Hematopoietic multipotent progenitor cell (in vitro differentiated cells): Measurements from ENCODE around the gene GARIN5A. TPM values are rescaled to one million over a fixed set of nuclear protein-coding genes. Genes with fewer than 3 reads are reported as not detected.
A peak's percentile ranks its signal among the peaks of the same experiment; 100 is the strongest.
"Not testable (repeated sequence)": the region's sequence is repeated elsewhere in the genome, so short reads cannot be mapped to it uniquely, and the experiment has no call there.

Source experiments
- DNase-seq, 3 donors: peaks; one replicate each; pipeline ENCODE4 v3.0.0-alpha.2; 2011 to 2015; ENCODE audit warnings: low read depth in 2 of 3, low spot score in 2 of 3
- total RNA-seq: library from RNA; depleted of rRNA; stranded (reverse); fragments of >200 nt; gene quantifications from one replicate; pipeline ENCODE4 v1.2.3, GENCODE V29; 2012

Gene GARIN5A
- total RNA-seq, 1 donor = 1.1 TPM

GRCh38 chr19:50489461-50490011 is 12.9 kb upstream of the GARIN5A start:
- DNase-seq = no peak

- DNase-seq = no peak
Measured at GRCh38 chr19:50488389-50489194, 11.9 kb upstream of the GARIN5A start.

GRCh38 chr19:50486823-50487515 is 10.3 kb upstream of the GARIN5A start:
- peak in 2 of 3 donors; percentile 71 to 76 for DNase-seq

- no peak for DNase-seq
Measured at GRCh38 chr19:50485284-50485955, 8.8 kb upstream of the GARIN5A start.

DNA sequence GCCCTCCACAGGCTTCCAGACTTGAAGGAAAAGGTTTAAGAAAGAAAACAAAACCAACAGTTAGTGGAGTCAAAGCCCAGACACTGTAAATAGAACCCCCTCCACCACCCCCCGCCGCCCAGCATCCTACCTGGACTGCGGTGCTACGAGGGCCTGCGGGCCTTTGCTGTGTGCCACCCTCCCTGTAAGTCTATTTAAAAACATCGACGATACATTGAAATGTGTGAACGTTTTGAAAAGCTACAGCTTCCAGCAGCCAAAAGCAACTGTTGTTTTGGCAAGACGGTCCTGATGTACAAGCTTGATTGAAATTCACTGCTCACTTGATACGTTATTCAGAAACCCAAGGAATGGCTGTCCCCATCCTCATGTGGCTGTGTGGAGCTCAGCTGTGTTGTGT is 6.3 kb upstream of the GARIN5A start:
- DNase-seq = no peak

- no peak for DNase-seq
Measured at GRCh38 chr19:50482271-50482855, 5.7 kb upstream of the GARIN5A start.

- no peak for DNase-seq
Measured at GRCh38 chr19:50481351-50482149, 4.9 kb upstream of the GARIN5A start.

DNA sequence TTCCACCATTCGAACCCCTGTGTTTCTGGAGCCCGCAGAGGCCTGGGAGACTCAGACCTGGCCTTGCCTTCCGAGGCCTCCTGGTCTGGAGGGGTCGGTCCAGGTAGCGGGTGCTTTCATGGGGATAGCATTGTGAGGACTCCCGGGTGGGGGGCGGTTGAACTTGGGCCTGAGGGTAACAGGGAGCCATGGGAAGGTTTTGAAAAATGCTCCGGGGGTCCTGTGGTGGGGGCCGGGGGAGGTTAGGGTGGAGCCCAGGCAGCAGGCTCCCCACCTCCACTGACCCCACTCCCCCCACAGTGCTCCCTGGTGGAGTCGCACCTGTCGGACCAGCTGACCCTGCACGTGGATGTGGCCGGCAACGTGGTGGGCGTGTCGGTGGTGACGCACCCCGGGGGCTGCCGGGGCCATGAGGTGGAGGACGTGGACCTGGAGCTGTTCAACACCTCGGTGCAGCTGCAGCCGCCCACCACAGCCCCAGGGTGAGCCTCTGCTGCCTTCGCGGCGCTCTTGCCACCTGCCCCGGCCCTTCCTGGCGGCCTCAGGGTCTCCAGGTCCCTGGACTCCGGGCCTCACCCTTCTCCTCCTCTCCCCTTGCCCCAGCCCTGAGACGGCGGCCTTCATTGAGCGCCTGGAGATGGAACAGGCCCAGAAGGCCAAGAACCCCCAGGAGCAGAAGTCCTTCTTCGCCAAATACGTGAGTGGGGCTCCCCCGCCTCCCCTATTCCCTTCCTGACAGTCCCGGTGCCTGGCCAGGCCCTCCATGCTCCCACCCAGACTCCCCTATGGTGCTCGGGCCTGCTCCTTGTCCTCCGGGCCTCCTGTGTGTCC is 3.8 kb upstream of the GARIN5A start:
- DNase-seq = no peak

DNA sequence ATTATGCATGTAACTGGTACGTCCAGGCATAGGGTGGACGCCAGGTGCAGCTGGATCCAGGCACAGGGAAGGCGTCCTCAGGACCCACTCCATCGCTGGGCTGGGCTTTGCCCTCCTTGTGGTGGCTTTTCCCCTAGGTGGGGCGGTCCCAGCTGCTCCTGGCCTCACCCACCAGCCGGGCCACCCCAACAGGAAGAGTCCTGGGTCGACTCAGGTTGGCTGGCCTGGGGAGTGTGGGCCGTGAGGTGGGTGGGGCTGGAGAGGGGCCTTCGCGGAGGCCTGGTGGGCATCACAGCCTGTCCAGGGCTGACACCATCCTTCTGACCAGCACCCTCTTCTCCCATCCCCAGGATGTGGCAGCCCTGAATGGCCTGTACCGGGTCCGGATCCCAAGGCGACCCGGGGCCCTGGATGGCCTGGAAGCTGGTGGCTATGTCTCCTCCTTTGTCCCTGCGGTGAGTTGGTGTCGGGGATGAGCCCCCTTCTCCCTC is 3.2 kb upstream of the GARIN5A start:
- DNase-seq = no peak

DNA sequence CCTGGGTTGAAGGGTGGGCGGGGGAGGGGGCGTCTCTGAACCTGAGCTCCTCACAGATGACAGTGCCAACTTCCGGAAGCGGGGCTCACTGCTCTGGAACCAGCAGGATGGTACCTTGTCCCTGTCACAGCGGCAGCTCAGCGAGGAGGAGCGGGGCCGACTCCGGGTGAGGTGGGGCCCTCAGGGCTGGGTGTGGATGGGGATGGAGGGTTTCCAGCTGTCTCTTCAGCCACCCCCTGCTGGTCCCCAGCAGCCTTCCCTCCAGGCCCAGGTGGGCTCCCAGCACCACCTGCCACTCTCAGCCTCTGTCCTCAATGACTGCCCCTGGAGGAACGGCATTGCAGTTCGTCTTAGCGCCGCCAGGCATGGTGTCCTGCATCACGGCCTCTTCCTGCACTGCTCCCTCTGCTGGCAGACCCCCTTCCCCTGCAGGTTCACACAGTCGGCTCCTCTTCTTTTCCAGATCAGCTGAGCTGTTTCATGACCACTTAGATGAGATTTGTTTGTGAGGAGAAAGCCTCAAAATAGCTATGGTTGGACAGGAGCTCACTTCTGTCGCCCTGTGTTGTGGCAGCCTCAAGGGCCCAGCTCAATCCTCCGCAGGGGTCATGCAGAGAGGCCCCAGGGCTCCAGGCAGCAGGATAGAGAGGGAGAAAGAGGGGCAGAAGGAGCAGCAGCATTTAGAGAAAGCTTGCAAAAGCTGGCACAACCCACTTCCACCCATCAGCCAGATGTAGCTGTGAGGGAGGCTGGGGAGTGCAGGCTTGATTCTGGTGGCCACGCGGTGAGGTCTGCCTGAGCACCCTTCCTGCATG is 2.5 kb upstream of the GARIN5A start:
- DNase-seq = peak in 1 of 3 donors; percentile 43

GRCh38 chr19:50477751-50478515 is 1.3 kb upstream of the GARIN5A start:
- DNase-seq = no peak

- no peak for DNase-seq
Measured at GRCh38 chr19:50476907-50477238, 225 bp upstream of the GARIN5A start.

GRCh38 chr19:50475736-50476223 is 868 bp downstream of the GARIN5A start:
- no peak for DNase-seq

DNA sequence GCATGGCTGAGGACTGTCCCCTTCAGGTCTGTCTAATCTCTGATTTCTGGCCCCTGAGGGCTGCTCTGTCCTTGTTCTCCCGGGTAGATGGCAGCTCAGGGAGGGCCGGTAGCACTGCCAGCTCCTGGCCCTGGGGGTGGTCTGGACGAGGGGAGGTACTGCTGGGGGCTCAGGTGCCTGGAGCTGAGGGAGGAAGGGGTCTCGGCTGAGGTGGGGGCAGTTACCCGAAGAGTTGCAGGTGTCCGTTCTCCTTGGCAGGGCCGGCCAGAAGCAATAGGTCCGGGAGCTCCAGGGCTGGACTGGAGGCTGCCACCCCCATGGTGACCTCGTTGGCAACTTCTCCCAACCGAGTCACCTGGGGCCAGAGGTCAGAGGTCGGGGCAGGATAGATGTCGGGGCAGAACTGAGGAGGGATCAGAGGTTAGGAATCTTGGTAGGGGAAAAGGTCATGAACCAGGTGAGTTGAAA is 1.5 kb downstream of the GARIN5A start:
- no peak for DNase-seq

DNA sequence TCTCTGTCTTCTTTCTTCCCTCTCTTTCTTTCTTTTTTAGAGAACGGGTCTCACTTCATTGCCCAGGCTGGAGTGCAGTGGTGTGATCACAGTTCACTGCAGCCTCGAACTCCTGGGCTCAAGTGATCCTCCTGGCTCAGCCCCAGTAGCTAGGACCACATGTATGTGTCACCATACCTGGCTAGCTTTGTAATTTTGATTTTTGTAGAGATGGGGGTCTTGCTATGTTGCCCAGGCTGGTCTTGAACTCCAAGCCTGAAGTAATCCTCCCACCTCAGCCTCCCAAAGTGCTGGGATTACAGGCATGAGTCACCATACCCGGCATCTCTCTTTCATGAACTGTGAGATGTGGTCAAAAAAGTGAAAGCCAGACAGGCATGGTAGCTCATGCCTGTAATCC is 3.3 kb downstream of the GARIN5A start:
- not testable (repeated sequence) for DNase-seq

DNA sequence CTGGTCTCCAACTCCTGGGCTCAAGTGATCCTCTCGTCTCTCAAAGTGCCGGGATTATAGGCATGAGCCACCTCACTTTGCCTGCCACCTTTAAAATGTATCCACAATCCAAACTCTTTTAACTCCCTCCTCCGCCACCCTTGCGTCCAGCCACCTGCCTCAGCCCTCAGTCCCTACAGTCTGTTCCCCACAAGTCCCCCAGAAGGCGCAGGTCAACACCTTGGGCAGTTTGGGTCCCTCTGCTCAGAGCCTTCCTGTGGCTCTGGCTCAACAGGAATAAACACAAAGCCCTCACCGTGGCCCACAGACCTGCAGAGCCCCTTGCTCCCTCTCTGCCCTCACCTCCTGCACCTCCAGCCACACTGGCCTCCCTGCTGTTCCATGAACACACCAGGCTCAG is 7.8 kb downstream of the GARIN5A start:
- no peak for DNase-seq

DNA sequence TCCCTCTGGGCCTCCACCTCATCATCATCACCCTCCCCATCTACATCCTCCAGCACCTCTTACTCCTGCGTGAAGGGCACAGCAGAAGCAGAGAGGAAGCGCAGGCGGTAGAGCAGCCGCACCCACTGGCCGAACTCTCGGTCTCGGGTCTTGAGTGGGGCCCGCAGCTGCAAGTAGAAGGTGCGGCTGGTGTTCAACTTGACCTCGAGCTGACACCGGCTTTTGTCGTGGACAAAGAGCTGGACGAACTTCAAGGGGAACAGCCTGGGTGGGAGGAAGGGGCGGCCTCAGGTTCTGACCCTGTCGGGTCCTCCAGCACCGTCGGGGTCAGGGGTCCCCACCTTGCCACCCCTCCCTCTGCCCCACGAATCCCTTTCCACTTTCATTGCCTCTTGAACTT is 9.1 kb downstream of the GARIN5A start:
- no peak for DNase-seq
